GM19328 (cell line): ENCODE results near the gene ATF6B.

Experiments used
- ATAC-seq: cut with Tn5 transposase; IDR thresholded peaks from one replicate; pipeline ENCODE4 v1.9.1; 2021; ENCODE audit warnings: mild to moderate bottlenecking, moderate library complexity; ENCODE audit not compliant: unreplicated experiment

ATF6B gene

GRCh38 chr6:32127717-32128592 is at the start of gene ATF6B:
ATF6B (minus strand) TSS chr6:32128246; CDS start chr6:32128207, 39 bp downstream.
- peak; percentile 80 for ATAC-seq

GRCh38 chr6:32177183-32177787 is 49.2 kb upstream of the ATF6B start:
- ATAC-seq = no peak

- ATAC-seq = no peak
These were observed 48.6 kb upstream of the ATF6B start for GRCh38 chr6:32176476-32177182.

GRCh38 chr6:32175711-32176475 is 47.8 kb upstream of the ATF6B start, which contains the start of gene AGPAT1:
AGPAT1 (minus strand) TSS chr6:32176084; CDS start chr6:32171496, 4,588 bp downstream.
- ATAC-seq = peak; percentile 37

GRCh38 chr6:32175322-32175710 is 47.3 kb upstream of the ATF6B start:
- no peak for ATAC-seq

- ATAC-seq = no peak
These were observed 46.4 kb upstream of the ATF6B start for GRCh38 chr6:32174416-32174815.

- no peak for ATAC-seq
These were observed 45.1 kb upstream of the ATF6B start for GRCh38 chr6:32173051-32173727.

GRCh38 chr6:32171234-32171633 is 43.2 kb upstream of the ATF6B start:
- ATAC-seq = no peak

GRCh38 chr6:32170294-32170693 is 42.2 kb upstream of the ATF6B start:
- no peak for ATAC-seq

- ATAC-seq = no peak
These were observed 41.0 kb upstream of the ATF6B start for GRCh38 chr6:32168807-32169591.

- ATAC-seq = no peak
These were observed 40.3 kb upstream of the ATF6B start for GRCh38 chr6:32168350-32168749.

- no peak for ATAC-seq
These were observed 39.8 kb upstream of the ATF6B start for GRCh38 chr6:32167761-32168262.

GRCh38 chr6:32167154-32167760 is 39.2 kb upstream of the ATF6B start:
- ATAC-seq = no peak

GRCh38 chr6:32166411-32167061 is 38.5 kb upstream of the ATF6B start:
- ATAC-seq = no peak

GRCh38 chr6:32164295-32164694 is 36.2 kb upstream of the ATF6B start, which contains the start of gene EGFL8:
EGFL8 (plus strand) TSS chr6:32164595; CDS start chr6:32166166, 1,571 bp downstream.
- no peak for ATAC-seq

GRCh38 chr6:32163559-32164258 is 35.7 kb upstream of the ATF6B start:
- no peak for ATAC-seq

- ATAC-seq = no peak
These were observed 30.0 kb upstream of the ATF6B start for GRCh38 chr6:32158052-32158451.

- no peak for ATAC-seq
These were observed 28.8 kb upstream of the ATF6B start for GRCh38 chr6:32156891-32157290.
